HG03097 (cell line): ENCODE measurements around the gene COX7A2.
A peak's percentile ranks its signal among the peaks of the same experiment; 100 is the strongest.

Experiments
- ATAC-seq: cut with Tn5 transposase; IDR thresholded peaks from one replicate; pipeline ENCODE4 v1.9.1; 2021; ENCODE audit not compliant: unreplicated experiment, low FRiP score

COX7A2 gene

GRCh38 chr6:75222261-75222660 is 21.3 kb downstream of the COX7A2 start:
- no peak for ATAC-seq

- ATAC-seq: no peak
Observed at GRCh38 chr6:75221116-75221515, 22.5 kb downstream of the COX7A2 start.

DNA sequence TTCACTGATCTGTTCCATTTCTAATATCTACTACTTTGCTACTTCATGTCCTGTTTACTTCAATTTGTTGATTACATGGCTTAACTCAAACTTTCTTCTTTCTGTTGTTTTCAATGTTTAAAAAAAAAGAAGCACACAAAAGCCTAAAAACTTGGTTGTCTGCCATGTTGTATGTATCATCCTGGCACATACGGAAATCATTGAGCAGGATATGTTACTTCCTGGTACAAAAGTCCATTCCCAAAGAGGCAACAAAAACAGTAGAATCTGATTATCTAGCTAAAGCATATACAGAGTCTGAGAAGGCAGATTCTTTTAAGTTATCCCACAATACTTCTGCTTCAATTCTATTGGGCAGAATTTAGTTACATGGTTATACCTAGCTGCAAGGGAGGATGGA is 23.2 kb downstream of the COX7A2 start:
- ATAC-seq: no peak

DNA sequence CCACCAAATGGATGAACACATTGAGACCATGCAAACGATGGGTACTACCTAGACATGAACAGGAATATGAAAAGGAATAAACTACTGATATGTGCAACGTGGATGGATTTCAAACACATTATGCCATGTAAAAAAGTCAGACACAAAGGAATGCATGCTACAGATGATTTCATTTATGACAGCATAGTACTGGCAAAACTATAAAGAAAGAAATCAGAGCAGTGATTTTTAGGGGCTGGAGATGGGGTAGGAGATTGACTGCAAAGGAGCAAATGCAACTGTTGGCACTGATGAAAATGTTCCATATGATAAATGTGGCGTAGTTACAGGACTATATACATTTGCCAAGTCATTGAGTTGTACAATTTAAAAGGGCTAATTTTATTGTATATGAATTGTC is 24.3 kb downstream of the COX7A2 start:
- no peak for ATAC-seq

- no peak for ATAC-seq
Observed at GRCh38 chr6:75217193-75217592, 26.4 kb downstream of the COX7A2 start.

DNA sequence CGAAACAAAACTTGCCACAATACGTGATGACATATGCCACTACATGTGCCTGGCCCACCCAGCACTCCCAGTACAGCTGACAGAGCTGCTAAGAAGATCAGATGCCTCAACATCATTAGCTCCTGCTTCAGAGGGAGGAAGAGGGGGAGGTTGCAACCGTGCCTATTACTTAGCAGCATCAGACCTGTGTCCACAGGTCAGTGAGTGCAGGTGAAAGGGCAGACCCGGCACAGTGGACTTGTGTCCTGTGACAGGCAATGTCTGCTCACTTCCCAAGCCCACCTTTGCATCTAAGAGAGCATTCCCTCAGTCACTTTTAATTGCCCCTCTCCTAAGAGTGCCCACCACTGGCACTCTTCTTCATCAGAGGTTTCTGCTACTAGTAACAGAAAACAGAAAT is 28.3 kb downstream of the COX7A2 start:
- ATAC-seq: no peak

GRCh38 chr6:75213732-75214131 is 29.9 kb downstream of the COX7A2 start:
- no peak for ATAC-seq

DNA sequence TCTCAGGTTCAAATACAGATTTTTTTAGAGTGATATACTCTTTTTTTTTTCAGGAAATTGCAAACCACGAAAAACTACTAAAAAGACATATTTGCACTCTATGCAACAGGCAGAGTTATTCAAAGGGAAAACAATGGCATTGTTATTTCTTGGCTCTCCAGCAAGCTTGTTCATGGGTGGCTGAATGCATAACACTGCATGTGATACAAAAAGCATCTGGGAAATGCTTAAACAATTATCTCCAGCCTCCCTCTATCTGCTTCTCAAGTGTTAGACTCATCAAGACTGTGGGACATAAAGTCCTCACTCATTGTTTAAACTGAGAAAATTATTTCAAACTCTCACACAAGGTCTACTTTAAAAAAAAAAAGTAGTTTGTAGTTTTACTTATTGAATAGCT is 30.5 kb downstream of the COX7A2 start:
- no peak for ATAC-seq

GRCh38 chr6:75211920-75212590 is 31.5 kb downstream of the COX7A2 start:
- no peak for ATAC-seq

- no peak for ATAC-seq
Observed at GRCh38 chr6:75210885-75211739, 32.5 kb downstream of the COX7A2 start.

DNA sequence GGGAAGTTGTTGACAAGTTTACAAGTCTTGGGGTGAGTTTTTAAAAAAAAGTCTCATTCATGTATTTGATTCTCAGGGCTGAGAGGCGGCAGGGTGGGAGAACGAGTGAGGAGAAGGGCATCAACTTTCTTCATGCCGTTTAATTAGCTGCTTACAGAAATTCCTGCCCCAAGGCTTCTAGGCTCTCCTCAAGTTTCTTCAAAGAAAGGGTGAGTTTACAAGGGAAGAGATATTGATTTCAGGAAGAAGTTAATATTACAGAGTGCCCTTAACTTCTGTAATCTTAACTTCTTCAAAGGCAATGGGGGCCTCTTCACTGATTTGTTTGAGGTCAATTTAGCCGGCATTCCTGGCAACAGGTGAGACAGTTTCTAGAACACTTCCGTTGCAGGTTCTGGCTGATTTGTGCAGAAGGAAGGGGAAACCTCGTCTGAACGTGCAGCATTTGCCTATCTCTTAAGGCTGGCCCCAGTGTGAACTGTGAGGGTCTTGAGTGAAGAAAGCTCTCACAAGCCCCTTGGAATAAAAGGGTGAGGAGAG is 34.3 kb downstream of the COX7A2 start:
- ATAC-seq: no peak

GRCh38 chr6:75208298-75209183 is 35.1 kb downstream of the COX7A2 start:
- ATAC-seq: peak; percentile 69

DNA sequence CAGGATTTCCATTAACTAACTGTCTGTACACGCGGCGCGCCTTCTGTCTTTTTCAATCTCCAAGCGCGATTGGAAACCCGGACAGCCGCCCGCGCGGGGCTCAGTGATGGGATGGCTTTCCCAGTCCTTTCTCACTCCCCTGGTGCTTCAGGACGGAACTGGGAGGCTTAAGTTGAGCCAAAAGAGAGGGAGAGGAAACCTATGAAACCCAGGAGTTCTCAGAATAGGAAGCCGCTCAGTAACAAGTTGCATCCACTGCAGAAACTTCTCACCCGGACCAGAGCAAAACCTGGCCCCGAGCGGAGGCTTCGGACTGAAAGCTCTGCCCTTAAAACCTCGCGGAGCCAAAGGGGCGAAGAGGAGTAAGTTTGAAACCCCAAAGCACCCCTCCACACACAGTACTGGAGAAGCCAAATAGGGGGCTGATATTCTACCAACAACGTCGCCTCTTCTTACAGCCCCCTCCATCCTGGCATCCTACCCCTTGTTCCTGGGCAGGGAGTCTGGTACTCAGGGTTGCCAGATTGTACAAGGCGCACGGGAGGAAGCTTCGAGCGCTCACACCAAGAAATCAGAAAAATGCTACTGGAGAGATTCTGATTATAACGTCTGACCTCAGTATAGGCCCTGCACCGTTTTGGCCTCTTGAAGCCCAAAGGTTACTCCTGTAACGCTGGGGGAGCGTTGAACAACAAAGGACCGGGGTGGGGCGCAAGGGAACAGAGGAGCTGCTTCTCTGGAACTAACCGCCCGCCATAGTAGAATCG is 36.8 kb downstream of the COX7A2 start:
- no peak for ATAC-seq

DNA sequence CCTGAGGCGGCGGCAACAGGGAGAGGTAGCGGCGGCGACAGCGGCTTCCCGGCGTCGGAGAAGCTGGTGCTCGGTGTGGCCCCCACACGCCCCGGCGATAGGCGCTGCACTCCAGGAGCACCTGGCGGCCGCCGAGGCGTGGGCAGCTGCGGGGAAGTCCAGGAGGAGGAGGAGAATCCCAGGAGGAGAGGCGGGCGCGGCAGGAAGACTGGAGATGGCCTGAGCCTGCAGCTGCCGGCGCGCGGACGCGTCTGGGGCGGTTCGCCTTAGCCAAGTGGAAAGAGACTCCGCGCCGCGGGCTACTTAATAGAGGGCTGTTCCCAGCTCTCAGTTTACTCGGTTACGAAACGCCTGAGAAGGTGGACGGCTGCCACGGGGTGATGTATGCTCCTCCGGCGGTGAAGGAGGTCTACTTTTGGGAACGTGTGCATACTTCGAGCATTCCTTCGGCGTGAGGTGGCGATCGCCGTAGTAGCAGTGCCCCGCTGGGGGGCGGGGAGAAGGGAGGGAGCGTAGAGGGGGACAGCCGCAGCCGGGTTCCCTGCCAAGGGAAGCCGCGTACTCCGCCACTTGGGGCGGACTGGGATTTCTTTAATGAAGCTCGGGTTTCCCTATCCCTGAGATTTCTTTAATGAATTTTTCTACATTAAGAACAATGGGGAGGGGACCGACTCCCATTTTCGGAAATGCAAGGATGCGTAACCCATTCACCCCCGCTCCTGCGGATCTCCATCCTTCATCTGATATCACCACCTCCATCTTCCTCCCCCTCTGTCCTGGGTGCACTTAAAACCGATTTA is 37.6 kb downstream of the COX7A2 start, which contains the start of gene COL12A1:
Gene COL12A1 (minus strand): TSS at position 278 of the 800 bp plus-strand sequence. CDS start 3,261 bp downstream, outside the sequence.
- no peak for ATAC-seq

DNA sequence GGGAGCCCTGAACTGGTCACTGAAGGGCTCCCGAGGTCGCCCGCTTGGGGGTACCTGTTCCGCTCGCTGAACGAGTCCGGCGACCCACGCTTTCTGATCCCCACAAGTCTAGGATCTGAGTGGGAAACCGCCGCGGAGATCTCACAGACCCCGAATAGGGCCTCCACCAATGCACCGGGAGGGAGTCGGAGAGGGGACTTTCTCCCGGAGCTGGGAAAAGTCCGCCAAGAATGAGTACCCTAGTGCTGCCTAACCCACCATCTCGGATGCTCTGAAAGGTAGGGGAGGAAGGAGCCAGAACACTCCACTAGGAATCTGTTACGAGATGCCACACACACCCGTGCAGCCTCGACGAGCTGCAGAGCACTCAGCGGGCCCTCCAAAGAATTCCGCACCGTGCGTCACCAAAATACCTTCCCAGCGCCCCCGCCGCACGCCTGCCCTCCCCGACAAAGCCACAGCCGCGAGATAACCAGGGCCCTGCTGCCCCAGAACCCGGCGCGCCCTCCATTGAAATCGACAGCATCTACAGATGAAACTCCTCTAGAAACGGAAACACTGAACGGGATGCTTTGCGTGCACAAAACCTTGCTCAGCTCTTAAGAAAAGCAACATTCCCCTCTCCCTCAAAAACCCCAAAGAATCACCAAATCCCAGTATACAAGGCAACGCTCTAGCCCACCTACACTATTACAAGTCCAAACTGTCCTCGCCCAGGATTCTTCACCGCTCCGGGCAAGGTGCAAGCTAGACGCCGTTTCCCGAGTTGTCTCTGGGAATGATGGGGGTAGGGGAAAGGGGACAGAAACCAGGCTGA is 38.4 kb downstream of the COX7A2 start:
- no peak for ATAC-seq

DNA sequence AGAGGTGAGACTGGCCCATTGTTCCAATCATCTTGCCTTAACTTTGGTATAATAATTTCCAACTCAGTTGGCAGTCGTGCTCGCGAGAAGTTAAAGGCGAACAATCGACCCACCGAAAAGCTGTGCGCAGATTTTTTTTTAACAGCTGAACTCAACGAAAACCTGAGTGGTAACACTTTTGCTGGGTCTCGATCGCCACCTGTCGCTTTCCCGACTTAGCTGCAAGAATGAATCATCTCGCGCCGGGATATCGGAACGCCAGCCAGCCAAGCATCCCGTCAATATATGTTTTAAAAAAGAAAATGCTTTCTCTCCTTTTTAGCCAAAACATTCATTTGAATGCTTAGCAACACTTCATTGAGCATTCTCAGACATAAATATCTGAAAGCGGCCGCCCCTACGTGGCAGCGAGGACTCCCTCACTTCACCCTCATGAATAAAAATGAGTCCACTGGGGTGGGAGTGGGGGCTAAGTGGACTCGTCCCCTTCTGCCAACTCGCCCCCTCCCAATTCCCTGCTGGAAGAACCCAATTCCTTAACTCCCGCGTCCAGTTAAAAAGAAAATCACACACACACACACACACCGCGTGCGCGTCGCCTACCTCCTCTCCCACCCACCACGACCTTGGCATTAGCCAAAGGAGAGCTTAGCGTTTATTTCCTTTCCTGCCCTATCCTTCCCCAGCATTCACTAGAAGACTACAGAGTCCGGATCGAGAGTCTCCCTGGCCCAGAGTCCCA is 39.2 kb downstream of the COX7A2 start:
- no peak for ATAC-seq

GRCh38 chr6:75203721-75204120 is 39.9 kb downstream of the COX7A2 start:
- ATAC-seq: no peak

- ATAC-seq: no peak
Observed at GRCh38 chr6:75202676-75203131, 40.9 kb downstream of the COX7A2 start.
